AG04449 (cell line): Measurements from ENCODE around the gene CAPZA1.

Experiments
- CTCF ChIA-PET: fragments of 350-600 bp; formaldehyde crosslinking; extraction: SDS; loops from one replicate; lab custom pipeline; 2021; ENCODE audit warnings: antibody characterized with exemption; lab: Yijun Ruan, JAX
- POLR2A ChIA-PET: fragments of 400-600, 350-600 bp; formaldehyde crosslinking; extraction: SDS; loops from one replicate; lab custom pipeline; 2020; ENCODE audit warnings: antibody characterized with exemption, inconsistent platforms; lab: Yijun Ruan, JAX
- DNase-seq: peaks from one replicate; pipeline ENCODE4 v3.0.0-alpha.2; 2010; ENCODE audit warnings: low read depth, low spot score
- H3K4me3 ChIP-seq: 2 replicates; pipeline ENCODE4 v1.5.1; 2011; ENCODE audit warnings: low read depth, mild to moderate bottlenecking, control low read depth, low read length
- CTCF ChIP-seq: IDR thresholded peaks from one replicate; pipeline ENCODE4 v1.5.1; 2011; ENCODE audit warnings: mild to moderate bottlenecking, moderate library complexity, low read length, control low read depth, inconsistent platforms; ENCODE audit not compliant: insufficient read depth; ENCODE audit errors: missing control alignments

CAPZA1 gene

GRCh38 chr1:112625696-112626095 lies 6.1 kb downstream of the CAPZA1 start:
- no peak for TF ChIP-seq CTCF
- POLR2A ChIA-PET = no interaction called here
- DNase-seq = no peak

GRCh38 chr1:112626193-112626592 lies 6.6 kb downstream of the CAPZA1 start:
- ChIA-PET POLR2A (no interaction called here), CTCF (interaction anchor here (1.2 kb wide), 2 partner anchors 11 to 160 kb away, joined by 3 to 4 read pairs; no protein-coding TSS in a partner anchor)
- no peak for DNase-seq
- no peak for TF ChIP-seq CTCF
- H3K4me3 ChIP-seq = no peak overlapping the region

More at GRCh38 chr1:112625696-112626095, 6.1 kb downstream of the CAPZA1 start:
- H3K4me3 ChIP-seq = no peak overlapping the region
- CTCF ChIA-PET = interaction anchor here (0.7 to 1.2 kb wide), 3 partner anchors 11 to 159 kb away, joined by 3 to 5 read pairs (median 4); no protein-coding TSS in a partner anchor

- CTCF ChIA-PET = interaction anchor here (1.0 to 1.2 kb wide), 2 partner anchors 8 to 12 kb away, joined by 3 to 4 read pairs; partner anchors contain the start of genes CAPZA1 and ST7L
- DNase-seq = no peak
- POLR2A ChIA-PET = no interaction called here
- no peak overlapping the region for H3K4me3 ChIP-seq
- no peak for TF ChIP-seq CTCF
Observed at GRCh38 chr1:112626887-112627286, 7.3 kb downstream of the CAPZA1 start.

GRCh38 chr1:112628516-112628915 lies 8.9 kb downstream of the CAPZA1 start:
- ChIA-PET POLR2A (no interaction called here), CTCF (no interaction called here)
- H3K4me3 ChIP-seq = no peak overlapping the region
- TF ChIP-seq CTCF = no peak
- no peak for DNase-seq

- CTCF ChIA-PET = interaction anchor here (0.9 kb wide), 1 partner anchor 127 kb away, joined by 4 read pairs; no protein-coding TSS in a partner anchor
- no peak overlapping the region for H3K4me3 ChIP-seq
- no peak for DNase-seq
- POLR2A ChIA-PET = no interaction called here
- no peak for TF ChIP-seq CTCF
Observed at GRCh38 chr1:112629256-112629655, 9.6 kb downstream of the CAPZA1 start.

- CTCF ChIA-PET = interaction anchor here (1.2 to 1.5 kb wide), 2 partner anchors 41 to 132 kb away, joined by 3 to 5 read pairs; partner anchors contain the start of gene MOV10
- no peak for DNase-seq
- no peak for TF ChIP-seq CTCF
- POLR2A ChIA-PET = no interaction called here
- no peak overlapping the region for H3K4me3 ChIP-seq
Observed at GRCh38 chr1:112633628-112634027, 14.0 kb downstream of the CAPZA1 start.
